AG10803 (cell line): ENCODE measurements around the gene ARG2.

Source experiments
- DNase-seq: peaks from one replicate; pipeline ENCODE4 v3.0.0; 2010; ENCODE audit warnings: low read depth
- H3K4me3 ChIP-seq: 2 replicates; pipeline ENCODE4 v1.5.1; 2011; ENCODE audit warnings: mild to moderate bottlenecking, low read length, control low read depth
- TF ChIP-seq, protein P1 (sequence below): conservative IDR thresholded peaks from 2 replicates; pipeline ENCODE4 v1.5.1; 2011; ENCODE audit warnings: mild to moderate bottlenecking, low read length, control low read depth, inconsistent platforms

ARG2 gene

DNA sequence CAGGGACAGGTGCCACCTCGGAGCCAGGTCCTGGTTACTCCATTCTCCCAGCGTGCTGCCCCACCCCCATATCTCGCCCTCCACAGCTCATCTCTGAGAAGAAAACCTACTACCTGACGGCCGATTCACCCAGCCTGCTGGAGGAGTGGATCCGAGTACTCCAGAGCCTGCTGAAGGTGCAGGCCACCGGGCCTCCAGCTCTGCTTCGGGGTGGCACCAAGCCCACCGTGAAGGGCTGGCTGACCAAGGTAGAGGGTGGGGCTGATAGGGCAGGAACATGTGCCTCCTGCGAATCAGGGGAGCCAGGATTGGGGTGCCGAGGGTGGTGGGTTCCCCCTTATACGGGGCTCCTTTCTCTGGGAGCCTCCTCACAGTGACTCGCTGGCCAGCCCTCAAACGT, 45.6 kb upstream of the ARG2 start:
- no peak for DNase-seq
- no peak overlapping the region for H3K4me3 ChIP-seq
- TF ChIP-seq, protein P1, sequence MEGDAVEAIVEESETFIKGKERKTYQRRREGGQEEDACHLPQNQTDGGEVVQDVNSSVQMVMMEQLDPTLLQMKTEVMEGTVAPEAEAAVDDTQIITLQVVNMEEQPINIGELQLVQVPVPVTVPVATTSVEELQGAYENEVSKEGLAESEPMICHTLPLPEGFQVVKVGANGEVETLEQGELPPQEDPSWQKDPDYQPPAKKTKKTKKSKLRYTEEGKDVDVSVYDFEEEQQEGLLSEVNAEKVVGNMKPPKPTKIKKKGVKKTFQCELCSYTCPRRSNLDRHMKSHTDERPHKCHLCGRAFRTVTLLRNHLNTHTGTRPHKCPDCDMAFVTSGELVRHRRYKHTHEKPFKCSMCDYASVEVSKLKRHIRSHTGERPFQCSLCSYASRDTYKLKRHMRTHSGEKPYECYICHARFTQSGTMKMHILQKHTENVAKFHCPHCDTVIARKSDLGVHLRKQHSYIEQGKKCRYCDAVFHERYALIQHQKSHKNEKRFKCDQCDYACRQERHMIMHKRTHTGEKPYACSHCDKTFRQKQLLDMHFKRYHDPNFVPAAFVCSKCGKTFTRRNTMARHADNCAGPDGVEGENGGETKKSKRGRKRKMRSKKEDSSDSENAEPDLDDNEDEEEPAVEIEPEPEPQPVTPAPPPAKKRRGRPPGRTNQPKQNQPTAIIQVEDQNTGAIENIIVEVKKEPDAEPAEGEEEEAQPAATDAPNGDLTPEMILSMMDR, result no peak

GRCh38 chr14:67574806-67575205, 44.9 kb upstream of the ARG2 start:
- H3K4me3 ChIP-seq, result no peak overlapping the region
- TF ChIP-seq, protein P1, result no peak
- DNase-seq, result no peak

GRCh38 chr14:67575684-67576083, 44.0 kb upstream of the ARG2 start:
- H3K4me3 ChIP-seq, result no peak overlapping the region
- DNase-seq, result no peak
- TF ChIP-seq, protein P1, result no peak

- no peak for DNase-seq
- TF ChIP-seq, protein P1, result no peak
Observed at GRCh38 chr14:67576216-67576955, 43.3 kb upstream of the ARG2 start.

DNA sequence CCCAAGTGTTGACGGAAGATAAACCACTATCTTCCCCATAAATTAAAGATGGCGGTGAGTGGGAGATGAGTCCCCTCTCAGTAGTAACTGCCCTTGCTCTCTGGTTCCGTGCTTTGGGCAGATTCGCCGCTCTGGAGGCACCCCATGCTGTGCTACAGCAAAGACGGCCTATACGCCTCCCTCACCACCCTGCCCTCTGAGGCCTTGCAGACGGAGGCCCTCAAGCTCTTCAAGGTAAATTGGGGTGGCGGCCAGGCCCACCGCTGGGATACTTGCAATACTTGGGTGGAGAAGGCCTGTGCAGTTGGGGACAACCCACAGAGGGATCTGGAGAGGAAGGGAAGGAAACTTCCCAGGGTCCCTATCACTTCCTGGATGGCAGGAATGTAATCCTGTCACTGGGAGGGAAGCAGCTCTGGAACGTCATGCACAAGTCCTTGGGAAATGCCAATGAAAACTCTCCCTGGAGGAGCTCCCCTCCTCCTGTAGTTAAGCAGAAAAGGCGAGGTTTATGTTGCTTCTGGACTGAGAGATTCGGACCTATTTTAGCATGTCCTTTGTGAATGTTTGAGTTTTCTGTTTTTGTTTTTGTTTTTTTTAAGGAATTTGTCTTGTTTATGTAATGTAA, 42.4 kb upstream of the ARG2 start:
- no peak for DNase-seq
- no peak overlapping the region for H3K4me3 ChIP-seq
- TF ChIP-seq, protein P1, result no peak

More at GRCh38 chr14:67576216-67576955, 43.3 kb upstream of the ARG2 start:
- H3K4me3 ChIP-seq, result no peak overlapping the region

GRCh38 chr14:67577909-67578749, 41.6 kb upstream of the ARG2 start:
- TF ChIP-seq, protein P1, result no peak
- no peak for DNase-seq
- no peak overlapping the region for H3K4me3 ChIP-seq
